Kidney capillary endothelial cell (primary cell): ENCODE results near the gene ARL6IP5.

Experiments used
- DNase-seq: peaks from one replicate; pipeline ENCODE4 v3.0.0-alpha.2; 2018; ENCODE audit warnings: low spot score

The ARL6IP5 gene

DNA sequence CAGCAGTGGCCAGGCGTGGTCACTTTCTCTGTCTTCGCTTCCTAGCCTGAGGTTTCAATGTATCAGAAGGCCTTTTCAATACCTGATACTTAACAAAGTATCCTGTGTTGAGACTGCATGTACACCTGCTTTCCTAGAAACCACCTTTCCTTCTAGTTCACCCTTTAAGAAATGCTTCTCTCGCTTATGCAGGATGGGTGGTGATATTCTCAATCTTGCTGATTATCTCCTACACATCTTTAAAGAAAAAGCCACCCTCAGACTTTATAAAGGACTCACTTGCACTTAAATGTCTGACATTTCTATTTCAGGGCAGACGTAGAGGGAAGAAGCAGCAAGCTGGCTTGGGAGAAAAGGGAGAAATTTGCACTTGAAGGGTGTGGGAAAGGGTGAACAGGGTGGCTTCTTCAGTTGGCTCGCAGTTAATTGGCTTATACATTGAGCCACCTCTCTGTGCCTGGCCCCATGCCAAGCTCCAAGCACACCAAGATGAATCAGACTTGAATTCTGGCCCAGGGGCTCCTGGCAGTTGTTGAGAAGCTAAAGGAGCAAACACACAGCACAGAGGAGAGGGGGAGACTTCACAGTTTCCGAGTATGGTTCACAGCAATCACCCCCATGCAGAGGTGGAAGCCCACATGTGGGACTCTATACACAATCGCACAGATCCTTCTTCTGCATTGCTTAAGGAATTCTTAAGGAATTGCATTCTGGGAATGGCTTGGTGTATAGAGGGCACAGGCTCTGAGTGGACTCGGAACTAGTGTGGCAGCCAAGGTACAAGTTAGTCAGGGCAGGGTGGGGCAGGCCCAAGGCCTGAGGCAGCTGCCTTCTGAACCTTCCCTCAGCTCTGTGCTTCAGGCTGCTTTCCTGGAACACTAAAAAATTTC lies 1.3 kb downstream of the ARL6IP5 start:
- peak; percentile 85 for DNase-seq

DNA sequence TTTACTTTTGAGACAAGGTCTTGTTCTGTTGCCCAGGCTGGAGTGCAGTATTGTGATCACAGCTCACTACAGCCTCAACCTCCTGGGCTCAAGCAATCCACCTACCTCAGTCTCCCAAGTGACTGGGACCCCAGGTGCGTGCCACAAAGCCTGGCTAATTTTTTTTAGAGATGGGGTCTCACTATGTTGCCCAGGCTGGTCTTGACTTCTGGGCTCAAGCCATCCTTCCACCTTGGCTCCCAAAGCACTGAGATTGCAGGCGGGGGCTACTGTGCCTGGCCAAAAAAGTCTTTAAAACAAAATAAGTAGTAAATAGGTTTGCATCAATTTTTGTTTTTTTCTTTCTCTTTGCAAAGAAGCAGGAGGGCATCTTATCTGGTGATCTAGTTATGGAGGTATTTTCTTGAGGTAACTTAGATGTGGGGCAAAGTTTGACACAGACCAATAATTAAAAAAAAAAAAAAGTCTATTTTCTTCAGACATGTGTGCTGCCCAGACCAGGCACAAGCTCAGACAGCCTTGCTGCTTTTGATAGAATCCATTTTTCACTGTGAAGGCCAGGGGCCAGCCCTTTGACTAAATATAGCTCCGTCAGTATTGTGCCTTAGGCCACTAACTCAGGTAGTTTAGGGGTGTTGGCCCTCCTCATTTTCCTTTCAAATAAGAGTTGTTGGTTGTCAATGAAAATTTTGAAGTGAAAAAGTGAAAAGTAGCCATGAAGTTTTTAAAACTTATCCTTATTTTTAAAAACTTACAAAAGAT lies 2.5 kb downstream of the ARL6IP5 start:
- no peak for DNase-seq

DNA sequence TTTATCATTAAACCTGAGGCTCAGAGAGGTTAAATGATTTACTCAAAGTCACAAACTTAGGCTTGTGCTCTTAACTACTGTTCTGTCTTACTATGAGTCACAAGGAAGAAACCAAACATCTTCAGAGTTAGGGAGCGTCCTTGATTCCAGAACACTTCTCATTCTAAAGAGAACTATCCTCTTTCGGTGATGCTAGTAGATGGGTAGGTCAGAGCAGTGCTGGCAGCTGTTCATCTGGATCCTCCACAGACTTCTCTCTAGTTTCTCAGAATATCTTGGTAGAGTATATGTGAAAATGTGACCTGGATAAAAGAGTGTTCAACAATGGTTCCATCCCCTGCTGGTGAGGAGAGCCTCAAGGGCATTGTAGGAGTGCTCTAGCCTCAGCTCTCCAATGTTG lies 3.3 kb downstream of the ARL6IP5 start:
- no peak for DNase-seq

DNA sequence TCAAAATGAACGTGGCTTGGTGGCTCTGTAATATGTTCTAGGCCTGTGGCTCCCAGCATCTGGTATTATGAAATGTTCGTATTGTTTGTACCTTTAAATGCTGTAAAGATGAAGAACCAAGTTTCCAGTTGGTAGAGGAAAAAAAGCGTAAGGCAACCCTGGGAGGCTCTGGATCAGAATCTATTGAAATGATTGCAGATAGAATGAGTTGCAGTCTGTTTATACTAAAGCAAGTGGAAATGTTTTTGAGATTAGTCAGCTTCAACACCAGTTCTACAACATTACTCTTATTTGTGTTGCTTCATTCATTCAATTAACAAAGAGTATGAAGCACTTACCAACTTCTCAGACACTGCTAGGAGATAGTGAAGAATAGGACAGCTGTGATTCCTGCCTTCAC lies 5.3 kb downstream of the ARL6IP5 start:
- no peak for DNase-seq

DNA sequence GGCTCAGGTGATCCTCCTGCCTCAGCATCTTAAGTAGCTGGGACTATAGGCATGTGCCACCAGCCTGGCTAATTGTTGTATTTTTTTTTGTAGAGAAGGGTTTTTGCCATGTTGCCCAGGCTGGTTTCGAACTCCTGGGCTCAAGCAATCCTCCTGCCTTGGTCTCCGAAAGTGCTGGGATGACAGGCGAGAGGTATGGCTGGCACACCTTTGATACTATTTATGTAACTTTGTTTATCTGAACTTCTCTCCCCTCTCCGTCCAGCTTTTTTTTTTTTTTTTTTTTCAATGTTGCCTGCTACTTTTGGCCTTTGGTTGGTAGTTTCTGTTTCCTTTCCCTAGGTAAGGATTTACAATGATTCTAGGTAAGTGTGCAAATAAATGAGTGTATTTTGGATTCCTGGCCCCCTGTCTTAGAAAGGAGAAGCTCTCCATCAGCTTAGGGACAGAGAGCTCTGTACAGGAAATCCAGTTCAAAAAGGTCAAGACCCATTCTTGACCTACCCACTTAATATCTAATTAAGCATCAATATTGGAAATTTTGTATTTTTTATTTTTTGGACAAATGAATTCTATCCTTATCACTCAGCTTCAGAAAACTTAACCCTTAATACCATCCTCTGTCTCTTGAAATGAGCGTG lies 6.8 kb downstream of the ARL6IP5 start:
- no peak for DNase-seq

DNA sequence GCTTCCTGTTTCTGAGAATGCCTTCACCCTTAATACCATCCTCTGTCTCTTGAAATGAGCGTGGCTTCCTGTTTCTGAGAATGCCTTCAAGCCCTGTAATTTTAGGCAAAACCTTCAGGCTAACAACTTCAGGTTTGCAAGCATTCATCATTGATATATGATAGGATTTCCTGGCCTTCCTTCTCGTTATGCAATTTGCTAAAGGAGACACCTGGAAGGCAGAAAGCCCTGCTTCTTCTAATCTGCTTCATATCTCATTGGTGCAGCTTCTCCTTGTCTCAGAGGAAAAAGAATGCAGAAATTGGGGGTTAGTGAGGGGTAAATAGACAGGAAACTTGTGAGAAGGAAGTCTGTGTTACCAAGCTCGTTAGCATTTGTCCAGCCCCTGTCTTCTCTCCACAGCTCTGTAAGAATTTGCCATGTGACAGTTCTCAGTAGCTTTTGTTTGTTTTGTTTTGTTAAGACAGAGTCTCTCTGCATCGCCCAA lies 7.3 kb downstream of the ARL6IP5 start:
- DNase-seq, result no peak

DNA sequence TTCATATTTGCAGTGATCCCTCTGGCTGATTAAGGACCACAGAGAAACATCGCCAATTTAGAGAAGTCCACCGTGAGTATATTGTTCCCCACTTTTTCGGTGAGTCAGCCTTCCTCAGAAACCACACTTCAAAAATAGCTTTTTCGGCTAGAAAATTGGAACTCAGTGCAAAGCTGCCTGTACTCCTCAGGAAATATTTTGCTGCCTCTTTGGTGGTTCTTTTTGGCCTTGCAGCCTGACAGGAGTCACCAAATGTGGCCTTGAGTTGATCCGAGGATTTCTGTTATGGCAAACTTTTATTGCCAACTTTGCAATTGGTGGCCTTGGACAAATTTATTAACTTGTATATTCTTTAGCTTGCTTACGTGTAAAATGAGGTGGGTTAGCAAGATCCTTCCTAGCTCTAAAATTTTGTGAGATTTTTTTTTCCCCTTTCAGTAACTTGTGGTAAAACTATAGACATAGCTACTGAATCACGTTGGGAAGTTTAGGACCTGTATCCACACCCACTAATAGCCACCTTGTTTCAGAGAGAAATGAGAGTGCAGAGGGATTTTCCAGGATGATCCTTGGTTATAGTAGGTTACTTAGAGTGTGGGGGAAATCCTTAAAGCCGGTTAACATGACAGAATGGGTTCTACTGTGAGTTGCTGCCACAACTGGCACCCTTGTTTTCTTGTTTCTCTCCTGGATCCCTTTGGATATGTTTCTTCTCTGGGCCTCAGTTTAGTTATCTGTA lies 9.9 kb downstream of the ARL6IP5 start:
- DNase-seq, result no peak

DNA sequence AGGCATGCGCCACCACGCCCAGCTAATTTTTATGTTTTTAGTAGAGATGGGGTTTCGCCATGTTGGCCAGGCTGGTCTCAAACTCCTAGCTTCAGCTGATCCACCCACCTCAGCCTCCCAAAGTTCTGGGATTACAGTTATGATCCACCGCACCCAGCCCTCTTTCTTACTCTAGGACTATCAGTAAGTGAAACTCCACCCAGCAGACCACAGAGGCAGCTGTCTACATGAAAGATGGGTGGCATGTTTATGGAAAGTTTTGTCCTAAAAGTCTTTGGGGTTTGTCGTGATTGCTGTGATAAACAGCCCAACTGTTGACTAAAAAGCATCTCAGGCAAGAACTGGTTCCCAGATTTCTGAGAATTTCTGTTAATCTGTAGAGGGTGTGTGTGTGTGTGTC lies 10.9 kb downstream of the ARL6IP5 start:
- no peak for DNase-seq

DNA sequence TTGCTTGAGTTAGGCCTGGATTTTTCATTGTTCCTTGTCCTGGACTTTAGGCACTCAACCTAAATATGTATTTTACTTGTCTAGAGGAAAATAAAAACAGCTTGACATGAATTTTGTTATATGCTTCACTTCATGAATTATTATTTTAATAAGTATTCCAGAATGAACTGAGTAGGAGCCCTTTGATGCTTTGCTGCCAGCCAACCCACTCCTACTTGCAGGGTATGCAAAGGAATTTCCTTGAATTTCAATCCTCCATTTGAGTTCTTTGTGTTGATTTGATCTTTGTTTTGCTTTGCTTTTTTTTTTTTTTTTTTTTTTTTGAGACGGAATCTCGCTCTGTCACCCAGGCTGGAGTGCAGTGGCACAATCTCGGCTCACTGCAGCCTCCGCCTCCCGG lies 11.6 kb downstream of the ARL6IP5 start:
- no peak for DNase-seq

DNA sequence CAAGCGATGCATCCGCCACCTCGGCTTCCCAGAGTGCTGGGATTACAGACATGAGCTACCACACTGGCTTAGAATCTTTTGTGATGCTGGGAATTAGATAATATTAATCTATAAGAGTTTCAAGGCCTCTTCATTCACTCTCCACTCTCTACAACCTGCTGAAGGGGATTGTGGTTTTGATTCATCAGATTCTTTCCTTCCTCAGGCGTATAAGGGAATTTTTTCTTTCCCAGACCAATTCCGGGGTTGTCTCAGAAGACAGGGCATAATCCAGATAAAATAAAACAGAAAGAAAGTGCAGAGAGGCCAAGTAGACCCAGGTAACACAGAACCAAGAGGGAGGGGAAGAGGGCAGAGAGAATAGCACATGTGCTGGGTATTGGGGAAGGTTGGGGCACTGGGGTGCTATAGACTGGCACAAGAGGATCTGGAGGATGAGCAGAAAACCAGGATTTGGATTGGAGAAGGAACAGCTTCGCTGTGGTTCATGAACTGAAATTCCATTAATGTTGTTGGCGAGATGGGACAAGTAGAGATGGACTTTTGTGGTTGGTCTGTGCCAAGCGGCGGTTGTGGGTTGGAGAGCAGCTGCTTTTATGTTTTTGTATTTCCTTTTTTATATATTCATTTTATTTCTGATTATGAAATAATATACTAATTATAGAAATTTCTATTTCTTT lies 12.8 kb downstream of the ARL6IP5 start:
- DNase-seq, result no peak

DNA sequence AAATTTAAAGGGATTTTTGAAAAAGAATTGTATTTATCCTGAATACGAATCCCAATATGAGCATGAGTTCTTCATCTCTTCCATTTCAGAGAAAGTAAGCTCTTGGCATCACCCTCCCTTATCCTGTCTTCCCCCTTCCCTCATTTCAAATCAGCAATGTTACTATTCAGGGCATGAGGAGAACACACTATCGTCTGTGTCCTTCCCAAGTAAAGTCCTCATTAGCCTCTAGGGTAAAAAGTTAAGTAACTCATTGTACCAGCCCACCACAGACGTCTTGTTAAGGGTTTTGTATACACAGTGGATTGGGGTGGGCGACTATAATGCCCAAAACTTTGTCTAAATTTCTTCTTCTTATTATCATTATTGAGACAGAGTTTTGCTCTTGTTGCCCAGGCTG lies 14.8 kb downstream of the ARL6IP5 start:
- DNase-seq, result no peak

DNA sequence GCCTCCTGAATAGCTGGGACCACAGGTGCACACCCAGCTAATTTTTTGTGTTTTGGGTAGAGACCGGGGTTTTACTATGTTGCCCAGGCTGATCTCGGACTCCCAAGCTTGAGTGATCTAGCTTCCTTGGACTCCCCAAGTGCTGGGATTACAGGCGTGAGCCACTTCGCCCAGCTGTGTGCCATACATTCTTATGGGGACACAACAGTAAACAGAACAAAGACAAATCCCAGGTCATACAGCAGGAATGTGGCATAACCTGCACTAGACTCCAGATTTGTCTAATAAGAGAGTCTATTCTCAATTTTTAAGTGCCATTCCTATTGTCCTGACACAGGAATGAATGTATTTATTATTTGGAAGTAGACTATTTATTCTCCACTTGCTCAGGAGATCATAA lies 17.6 kb downstream of the ARL6IP5 start:
- no peak for DNase-seq

DNA sequence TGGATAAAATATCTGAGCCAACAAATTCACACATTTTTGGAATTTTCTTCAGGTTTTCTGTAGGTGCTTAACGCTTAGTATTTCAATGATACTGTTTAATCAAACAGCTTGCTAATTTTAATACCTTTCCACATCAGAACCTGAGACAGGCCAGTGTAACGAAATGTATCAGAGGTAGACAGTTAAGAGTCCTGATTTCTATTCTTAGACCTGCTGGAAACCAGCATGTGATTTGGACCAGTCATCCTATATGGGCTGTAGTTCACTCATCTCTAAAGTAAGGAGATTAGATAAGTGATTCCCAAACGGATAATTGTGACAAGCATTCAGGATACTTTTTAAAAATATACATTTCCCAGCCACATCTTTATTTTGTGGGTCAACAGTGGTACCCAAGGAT lies 18.4 kb downstream of the ARL6IP5 start:
- DNase-seq, result no peak

DNA sequence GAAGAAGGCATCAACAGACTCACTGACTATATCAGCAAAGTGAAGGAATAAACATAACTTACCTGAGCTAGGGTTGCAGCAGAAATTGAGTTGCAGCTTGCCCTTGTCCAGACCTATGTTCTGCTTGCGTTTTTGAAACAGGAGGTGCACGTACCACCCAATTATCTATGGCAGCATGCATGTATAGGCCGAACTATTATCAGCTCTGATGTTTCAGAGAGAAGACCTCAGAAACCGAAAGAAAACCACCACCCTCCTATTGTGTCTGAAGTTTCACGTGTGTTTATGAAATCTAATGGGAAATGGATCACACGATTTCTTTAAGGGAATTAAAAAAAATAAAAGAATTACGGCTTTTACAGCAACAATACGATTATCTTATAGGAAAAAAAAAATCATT lies 19.8 kb downstream of the ARL6IP5 start:
- DNase-seq, result no peak

DNA sequence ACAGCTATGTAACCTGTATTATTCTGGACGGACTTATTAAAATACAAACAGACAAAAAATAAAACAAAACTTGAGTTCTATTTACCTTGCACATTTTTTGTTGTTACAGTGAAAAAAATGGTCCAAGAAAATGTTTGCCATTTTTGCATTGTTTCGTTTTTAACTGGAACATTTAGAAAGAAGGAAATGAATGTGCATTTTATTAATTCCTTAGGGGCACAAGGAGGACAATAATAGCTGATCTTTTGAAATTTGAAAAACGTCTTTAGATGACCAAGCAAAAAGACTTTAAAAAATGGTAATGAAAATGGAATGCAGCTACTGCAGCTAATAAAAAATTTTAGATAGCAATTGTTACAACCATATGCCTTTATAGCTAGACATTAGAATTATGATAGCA lies 20.6 kb downstream of the ARL6IP5 start:
- no peak for DNase-seq

DNA sequence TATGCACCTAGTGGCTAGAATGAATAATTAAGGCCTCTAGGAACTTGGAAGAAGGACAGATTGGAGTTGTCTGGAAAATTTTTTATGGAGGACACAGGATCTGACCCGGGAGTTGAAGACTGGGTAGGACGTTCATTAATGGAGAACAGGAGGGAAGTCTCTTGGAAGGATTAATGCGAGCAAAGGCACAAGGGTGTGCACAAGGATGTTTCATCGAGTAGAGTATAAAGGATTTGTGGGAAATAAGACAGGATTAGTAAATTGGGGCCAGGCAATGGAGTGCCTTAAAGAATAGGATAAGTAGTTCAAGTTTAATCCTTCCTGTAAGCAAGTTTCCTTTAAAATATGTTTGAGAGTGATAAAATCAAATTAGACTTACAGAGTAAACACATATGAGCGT lies 23.1 kb downstream of the ARL6IP5 start:
- DNase-seq, result no peak

DNA sequence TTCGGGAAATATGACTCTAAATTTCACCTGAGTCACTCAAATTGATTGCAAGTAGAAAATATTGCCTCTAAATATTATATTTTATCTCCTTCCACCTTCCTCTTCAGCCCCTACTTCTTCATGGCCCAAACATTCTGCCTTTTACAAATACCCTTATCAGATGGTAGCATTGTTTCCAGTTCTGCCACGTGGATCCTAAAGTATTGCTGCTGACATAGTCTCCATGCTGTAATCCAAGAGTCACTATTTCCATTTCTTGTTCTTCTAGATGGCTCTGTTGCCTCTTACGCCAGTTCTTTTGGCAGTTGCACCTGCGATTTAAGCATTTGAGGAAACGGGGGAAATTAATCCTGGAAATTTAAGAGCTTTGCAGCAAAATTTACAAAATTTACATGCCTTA lies 24.1 kb downstream of the ARL6IP5 start:
- no peak for DNase-seq

DNA sequence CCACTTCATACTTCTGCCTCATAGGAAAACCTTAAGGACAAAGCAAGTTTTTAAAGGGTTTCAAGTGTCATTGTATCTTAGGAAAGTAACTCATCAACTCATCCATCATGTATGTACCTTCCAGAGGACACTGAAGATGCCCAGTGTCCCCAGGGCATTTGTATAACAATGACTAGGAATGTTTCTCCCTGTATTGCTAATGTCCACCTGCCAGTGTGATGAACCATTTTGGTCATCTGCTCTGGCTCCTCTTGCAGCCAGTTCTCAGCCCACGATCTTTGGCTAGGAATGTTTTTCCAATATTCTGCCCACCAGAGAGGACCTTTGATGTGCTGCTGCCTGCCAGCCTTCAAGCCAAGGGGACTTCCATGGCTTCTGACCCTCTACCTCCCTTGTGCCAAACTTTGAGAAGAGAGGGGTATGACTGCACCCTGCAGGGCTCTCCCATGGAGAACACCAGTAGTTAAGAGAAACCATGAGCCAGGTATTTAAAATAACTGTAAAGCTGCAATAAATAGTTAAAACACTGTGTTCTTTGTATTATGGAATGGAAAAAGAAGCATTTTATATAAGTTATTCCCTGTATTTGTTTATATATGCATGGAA lies 26.3 kb downstream of the ARL6IP5 start:
- no peak for DNase-seq

DNA sequence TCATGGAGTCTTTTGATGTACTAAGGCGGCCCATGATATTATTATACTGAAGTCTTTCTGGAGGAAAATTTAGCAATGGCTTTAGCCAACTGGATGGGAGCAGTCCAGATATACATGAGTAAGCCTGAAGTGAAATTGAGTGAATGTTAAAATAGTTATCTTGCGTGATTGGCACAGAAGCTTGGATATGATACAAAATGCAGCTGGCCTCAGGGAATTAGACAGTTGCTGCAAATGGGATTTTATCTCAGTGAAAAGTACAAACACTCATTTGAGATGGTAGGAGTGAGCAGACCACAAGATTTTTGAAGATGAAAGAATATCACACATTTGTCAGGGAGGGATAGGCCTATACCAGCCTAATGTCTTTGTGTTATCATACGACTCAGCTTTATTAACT lies 28.8 kb downstream of the ARL6IP5 start:
- no peak for DNase-seq

DNA sequence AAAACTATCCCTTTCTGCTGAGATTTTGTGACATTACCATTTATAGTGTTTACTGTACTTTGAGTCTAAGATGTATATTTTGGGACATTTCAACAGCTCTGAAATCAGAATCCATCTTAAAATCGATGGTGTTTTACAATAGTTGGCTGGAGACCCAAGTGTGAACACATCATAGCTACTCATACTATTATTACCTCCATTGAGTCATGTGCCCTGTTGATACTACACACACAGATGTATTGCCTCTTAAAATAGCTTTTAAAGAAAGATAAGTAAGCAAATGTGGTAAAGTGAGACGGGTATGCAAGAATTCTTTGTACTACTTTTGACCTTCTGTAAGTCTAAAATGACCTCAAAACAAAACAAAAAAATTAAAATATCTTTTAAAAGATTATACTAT lies 31.0 kb downstream of the ARL6IP5 start:
- DNase-seq, result peak; percentile 34

DNA sequence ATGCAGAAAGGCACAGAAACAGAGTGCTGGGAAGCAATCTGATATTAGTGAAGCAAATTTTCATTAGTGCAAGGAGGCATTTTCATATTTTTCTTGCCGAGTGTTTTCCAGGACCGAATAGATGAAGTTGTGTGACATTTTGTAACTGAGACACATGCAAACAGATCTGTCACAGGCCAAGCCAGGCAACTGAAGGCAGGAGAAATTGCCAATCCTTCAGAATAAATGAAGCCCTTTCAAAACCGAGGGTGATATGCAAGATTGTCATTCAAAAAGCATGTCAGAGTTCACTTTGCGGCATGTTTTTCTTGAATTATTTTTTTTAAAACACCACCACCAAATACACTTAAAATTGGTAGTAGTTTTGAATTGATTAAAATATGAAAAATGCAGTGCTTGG lies 31.4 kb downstream of the ARL6IP5 start:
- no peak for DNase-seq
